Activated naive CD4-positive, alpha-beta T cell treated with anti-CD3 and anti-CD28 coated beads for 36 hours (primary cell): ENCODE measurements around the gene AADAT. TPM values are rescaled to one million over a fixed set of nuclear protein-coding genes. Genes with fewer than 3 reads are reported as not detected.
"Not testable (repeated sequence)": the region's sequence is repeated elsewhere in the genome, so short reads cannot be mapped to it uniquely, and the experiment has no call there.

Experiments
- CTCF ChIA-PET: fragments of 350-600 bp; sonication (Branson Sonifier 250); formaldehyde crosslinking; loops from one replicate; lab custom pipeline; 2021; ENCODE audit warnings: antibody characterized with exemption; lab: Charles Lee
- DNase-seq: peaks from one replicate; pipeline ENCODE4 v3.0.0-alpha.2; 2020
- H3K27ac Mint-ChIP-seq: one replicate; pipeline ENCODE4 v1.8.0; 2021; ENCODE audit warnings: mild to moderate bottlenecking, mixed read lengths
- H3K27me3 Mint-ChIP-seq: one replicate; pipeline ENCODE4 v1.8.0; 2021; ENCODE audit warnings: low read depth, mixed read lengths
- H3K36me3 Mint-ChIP-seq: one replicate; pipeline ENCODE4 v1.8.0; 2021; ENCODE audit warnings: low read depth, mixed read lengths
- H3K4me1 Mint-ChIP-seq: one replicate; pipeline ENCODE4 v1.8.0; 2021; ENCODE audit warnings: low read depth, mixed read lengths
- H3K4me3 Mint-ChIP-seq: one replicate; pipeline ENCODE4 v1.8.0; 2021; ENCODE audit warnings: mild to moderate bottlenecking, moderate library complexity, mixed read lengths
- H3K9me3 Mint-ChIP-seq: one replicate; pipeline ENCODE4 v1.8.0; 2021; ENCODE audit warnings: mixed read lengths
- intact Hi-C: fragments of 100-400 bp; cut with micrococcal nuclease; formaldehyde crosslinking; loops from one replicate; pipeline ENCODE4 v1.15.1; 2023
- total RNA-seq, 2 experiments: library from RNA; stranded (reverse); gene quantifications; one replicate each; pipeline ENCODE4 v1.2.3, GENCODE V29; 2021

The AADAT gene
- total RNA-seq, 2 experiments from 2014 or later: not detected

DNA sequence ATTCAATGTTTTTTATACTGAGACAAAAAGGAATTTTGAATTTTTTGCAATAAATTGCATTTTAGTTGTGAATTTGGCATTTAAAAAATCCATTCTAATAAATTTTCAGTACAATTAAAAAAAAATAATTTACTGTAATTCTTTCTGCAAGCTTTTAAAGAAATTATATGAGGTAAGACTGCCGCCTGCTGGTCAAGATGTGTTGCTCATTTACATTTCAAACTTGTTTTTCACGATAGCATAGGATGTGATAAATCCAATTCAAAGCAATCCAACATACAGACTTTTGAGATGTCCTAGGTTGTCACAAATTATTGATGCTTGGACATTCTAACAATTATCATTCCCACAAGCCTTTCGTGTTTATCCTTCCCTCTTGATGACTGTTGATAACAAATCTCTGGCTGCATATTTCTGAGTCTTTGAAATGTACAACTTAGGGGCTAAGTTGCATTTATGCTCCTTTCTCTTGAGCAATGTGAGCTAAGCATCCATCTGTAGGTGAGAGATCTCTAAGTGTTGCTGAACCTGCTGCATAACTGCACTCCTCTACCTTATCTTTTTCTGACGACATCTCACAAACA is 41.9 kb downstream of the AADAT start:
- Mint-ChIP-seq H3K4me3 (no peak overlapping the region), H3K27ac (no peak overlapping the region), H3K27me3 (no peaks in the 10 kb centered on the region), H3K4me1 (no peaks in the 10 kb centered on the region), H3K36me3 (no peaks in the 10 kb centered on the region), H3K9me3 (no peaks in the 10 kb centered on the region)
- intact Hi-C loops: loop anchor here (1.0 to 5.0 kb wide), 3 partner anchors 238 to 1126 kb away; no protein-coding TSS in a partner anchor
- CTCF ChIA-PET: interaction anchor here (0.8 to 2.8 kb wide), 7 partner anchors 14 to 435 kb away, joined by 3 to 38 read pairs (median 4); partner anchors contain the start of gene NEK1
- DNase-seq: peak; percentile 75

DNA sequence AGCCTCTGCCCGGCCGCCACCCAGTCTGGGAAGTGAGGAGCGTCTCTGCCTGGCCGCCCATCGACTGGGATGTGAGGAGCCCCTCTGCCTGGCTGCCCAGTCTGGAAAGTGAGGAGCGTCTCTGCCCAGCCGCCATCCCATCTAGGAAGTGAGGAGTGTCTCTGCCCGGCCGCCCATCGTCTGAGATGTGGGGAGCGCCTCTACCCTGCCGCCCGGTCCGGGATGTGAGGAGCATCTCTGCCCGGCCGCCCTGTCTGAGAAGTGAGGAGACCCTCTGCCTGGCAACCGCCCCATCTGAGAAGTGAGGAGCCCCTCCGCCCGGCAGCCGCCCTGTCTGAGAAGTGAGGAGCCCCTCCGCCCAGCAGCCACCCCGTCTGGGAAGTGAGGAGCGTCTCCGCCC is 43.6 kb downstream of the AADAT start:
- DNase-seq: not testable (repeated sequence)

DNA sequence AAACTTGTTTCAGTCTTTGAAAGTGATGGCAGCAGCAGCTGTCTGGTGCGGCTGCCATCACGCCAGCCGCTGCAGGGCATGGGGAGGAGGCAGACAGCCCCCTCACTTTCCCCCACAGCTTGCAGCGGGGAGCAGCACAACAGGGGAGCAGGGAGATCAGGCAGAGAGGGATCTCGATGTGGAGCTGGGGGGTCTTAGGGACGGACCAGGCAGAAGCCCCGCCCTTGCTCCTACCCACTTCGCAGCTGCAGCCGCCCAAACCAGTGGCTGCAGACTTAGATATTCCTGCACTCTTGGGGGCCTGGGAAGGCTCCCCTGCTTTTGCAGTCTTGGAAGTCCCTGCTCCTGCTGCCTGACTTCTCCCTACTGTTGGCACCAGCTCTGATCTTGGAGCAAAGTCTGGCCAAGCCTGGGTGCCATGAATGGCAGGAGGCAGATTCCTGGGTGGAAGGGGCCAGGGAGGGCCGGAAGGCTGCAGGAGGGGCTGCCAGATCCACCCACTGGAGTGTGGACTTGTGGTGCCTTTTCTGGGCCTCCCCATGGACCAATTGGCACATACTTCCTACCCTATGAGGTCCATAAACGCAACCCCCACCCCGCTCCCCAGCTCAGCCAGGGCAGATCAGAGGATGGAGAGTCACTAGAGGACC is 49.6 kb downstream of the AADAT start:
- no peaks in the 10 kb centered on the region for H3K27me3 Mint-ChIP-seq
- H3K27ac Mint-ChIP-seq: no peak overlapping the region
- no peaks in the 10 kb centered on the region for H3K4me1 Mint-ChIP-seq
- intact Hi-C loops: no loop called here
- H3K4me3 Mint-ChIP-seq: no peak overlapping the region
- no peaks in the 10 kb centered on the region for H3K9me3 Mint-ChIP-seq
- H3K36me3 Mint-ChIP-seq: no peaks in the 10 kb centered on the region
- CTCF ChIA-PET: interaction anchor here (0.6 to 3.3 kb wide), 3 partner anchors 227 to 286 kb away, joined by 6 to 11 read pairs (median 8); no protein-coding TSS in a partner anchor
- DNase-seq: no peak

More for the DNA sequence above, 43.6 kb downstream of the AADAT start:
- CTCF ChIA-PET: interaction anchor here (0.7 to 2.0 kb wide), 2 partner anchors 219 to 236 kb away, joined by 3 to 10 read pairs; no protein-coding TSS in a partner anchor
- not testable (repeated sequence) for H3K27me3 Mint-ChIP-seq, H3K4me3 Mint-ChIP-seq, H3K4me1 Mint-ChIP-seq, H3K27ac Mint-ChIP-seq, H3K36me3 Mint-ChIP-seq, H3K9me3 Mint-ChIP-seq
- intact Hi-C loops: loop anchor here (5.0 kb wide), 1 partner anchor 1124 kb away; no protein-coding TSS in a partner anchor

- H3K36me3 Mint-ChIP-seq: no peaks in the 10 kb centered on the region
- H3K27ac Mint-ChIP-seq: no peak overlapping the region
- intact Hi-C loops: no loop called here
- CTCF ChIA-PET: no interaction called here
- no peaks in the 10 kb centered on the region for H3K4me1 Mint-ChIP-seq
- DNase-seq: no peak
- no peaks in the 10 kb centered on the region for H3K27me3 Mint-ChIP-seq
- no peaks in the 10 kb centered on the region for H3K9me3 Mint-ChIP-seq
- H3K4me3 Mint-ChIP-seq: no peak overlapping the region
Measured at GRCh38 chr4:170038769-170039168, 51.0 kb downstream of the AADAT start.

- Mint-ChIP-seq H3K9me3 (no peaks in the 10 kb centered on the region), H3K4me3 (no peak overlapping the region), H3K27me3 (no peaks in the 10 kb centered on the region), H3K27ac (no peak overlapping the region), H3K36me3 (no peaks in the 10 kb centered on the region), H3K4me1 (no peaks in the 10 kb centered on the region)
- no peak for DNase-seq
- intact Hi-C loops: no loop called here
- CTCF ChIA-PET: no interaction called here
Measured at GRCh38 chr4:170038232-170038631, 51.5 kb downstream of the AADAT start.

DNA sequence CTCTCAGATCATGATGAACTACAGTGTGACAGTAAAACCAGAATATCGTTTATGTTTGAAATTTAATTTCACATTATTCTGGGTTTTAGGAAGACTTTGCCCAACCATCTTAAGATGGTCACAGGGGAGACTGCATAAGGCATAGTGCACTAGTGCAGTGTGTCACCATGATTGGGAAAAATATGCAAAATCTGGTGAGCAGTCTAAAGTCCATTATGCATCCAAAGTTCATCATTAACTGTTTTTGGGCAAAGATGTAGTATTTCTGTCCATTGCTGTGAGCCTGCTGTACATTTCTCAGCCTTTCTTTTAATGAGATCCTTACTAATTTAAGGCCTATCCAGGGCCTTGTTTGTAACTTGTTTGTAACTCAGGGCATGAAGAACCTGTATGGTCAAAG is 52.3 kb downstream of the AADAT start:
- Mint-ChIP-seq H3K27ac (no peak overlapping the region), H3K4me1 (no peaks in the 10 kb centered on the region), H3K9me3 (no peaks in the 10 kb centered on the region), H3K36me3 (no peaks in the 10 kb centered on the region), H3K27me3 (no peaks in the 10 kb centered on the region), H3K4me3 (no peak overlapping the region)
- intact Hi-C loops: no loop called here
- no peak for DNase-seq
- CTCF ChIA-PET: no interaction called here

GRCh38 chr4:170035845-170036244 is 53.9 kb downstream of the AADAT start:
- H3K4me1 Mint-ChIP-seq: no peaks in the 10 kb centered on the region
- no peak overlapping the region for H3K27ac Mint-ChIP-seq
- no peaks in the 10 kb centered on the region for H3K9me3 Mint-ChIP-seq
- CTCF ChIA-PET: no interaction called here
- no peak overlapping the region for H3K4me3 Mint-ChIP-seq
- intact Hi-C loops: no loop called here
- DNase-seq: no peak
- no peaks in the 10 kb centered on the region for H3K27me3 Mint-ChIP-seq
- no peaks in the 10 kb centered on the region for H3K36me3 Mint-ChIP-seq

DNA sequence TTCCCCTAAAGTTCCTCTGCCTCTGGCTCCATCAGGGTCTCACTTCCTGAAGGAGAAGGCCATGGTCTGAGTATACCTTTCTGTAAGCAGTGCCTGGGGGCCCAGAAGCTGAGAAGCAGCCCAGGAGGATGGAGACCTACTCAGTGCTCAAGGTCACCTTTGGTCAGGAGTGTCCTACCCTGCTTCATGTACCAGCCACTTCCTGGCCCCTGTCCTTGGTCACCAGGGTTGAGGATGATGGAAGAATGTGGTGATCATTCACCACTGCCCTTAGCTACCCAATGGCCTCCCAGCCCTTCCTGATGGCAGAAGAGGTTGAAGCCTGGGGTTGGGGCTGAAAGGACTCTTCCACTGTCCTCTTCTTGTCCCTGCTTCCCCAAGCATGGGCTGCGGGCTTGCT is 54.5 kb downstream of the AADAT start:
- H3K4me3 Mint-ChIP-seq: no peak overlapping the region
- H3K9me3 Mint-ChIP-seq: no peaks in the 10 kb centered on the region
- intact Hi-C loops: no loop called here
- no peaks in the 10 kb centered on the region for H3K4me1 Mint-ChIP-seq
- no peak for DNase-seq
- H3K27ac Mint-ChIP-seq: no peak overlapping the region
- no peaks in the 10 kb centered on the region for H3K27me3 Mint-ChIP-seq
- CTCF ChIA-PET: no interaction called here
- H3K36me3 Mint-ChIP-seq: no peaks in the 10 kb centered on the region

DNA sequence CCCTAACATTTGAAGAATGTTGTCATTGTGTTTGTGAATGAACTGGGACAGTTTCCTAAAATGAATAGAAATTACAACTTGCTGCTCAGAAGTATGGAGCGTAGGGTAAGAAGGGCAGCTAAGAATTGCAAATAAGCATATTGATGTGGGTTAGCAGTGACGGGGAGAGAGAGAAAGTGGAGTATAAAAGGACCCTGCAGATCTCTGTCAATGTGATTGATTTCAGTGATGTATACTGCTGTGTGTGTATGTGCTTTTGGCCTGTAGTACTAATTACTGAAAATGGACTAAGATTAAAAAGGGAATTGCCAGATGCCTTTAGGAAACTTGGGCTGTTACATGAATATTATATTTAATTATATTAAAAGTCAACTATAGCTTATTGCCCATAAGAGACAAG is 55.8 kb downstream of the AADAT start:
- Mint-ChIP-seq H3K4me1 (no peaks in the 10 kb centered on the region), H3K4me3 (no peak overlapping the region), H3K27me3 (peaks cover 3% of the 10 kb centered on the region), H3K27ac (no peak overlapping the region), H3K9me3 (no peaks in the 10 kb centered on the region), H3K36me3 (no peaks in the 10 kb centered on the region)
- intact Hi-C loops: no loop called here
- no peak for DNase-seq
- CTCF ChIA-PET: interaction anchor here (0.6 to 1.0 kb wide), 2 partner anchors 224 to 1410 kb away, joined by 3 read pairs; no protein-coding TSS in a partner anchor

- H3K27me3 Mint-ChIP-seq: peaks cover 15% of the 10 kb centered on the region
- no peak overlapping the region for H3K4me3 Mint-ChIP-seq
- intact Hi-C loops: no loop called here
- no peak overlapping the region for H3K27ac Mint-ChIP-seq
- peaks cover 7% of the 10 kb centered on the region for H3K4me1 Mint-ChIP-seq
- peaks cover 2% of the 10 kb centered on the region for H3K36me3 Mint-ChIP-seq
- no peak for DNase-seq
- CTCF ChIA-PET: interaction anchor here (0.6 to 3.4 kb wide), 2 partner anchors 128 to 220 kb away, joined by 4 to 11 read pairs; no protein-coding TSS in a partner anchor
- no peaks in the 10 kb centered on the region for H3K9me3 Mint-ChIP-seq
Measured at GRCh38 chr4:170030121-170030520, 59.6 kb downstream of the AADAT start.

GRCh38 chr4:170027181-170027829 is 62.5 kb downstream of the AADAT start:
- intact Hi-C loops: loop anchor here (1.0 to 10.0 kb wide), 7 partner anchors 215 to 1543 kb away; partner anchors contain the start of genes CBR4, CLCN3, DDX60L and HPF1
- peak overlapping the region; percentile 38 for H3K27ac Mint-ChIP-seq
- H3K27me3 Mint-ChIP-seq: peaks cover 15% of the 10 kb centered on the region
- H3K4me3 Mint-ChIP-seq: peak overlapping the region; percentile 83
- peaks cover 7% of the 10 kb centered on the region for H3K4me1 Mint-ChIP-seq
- CTCF ChIA-PET: interaction anchor here (3.4 kb wide), 1 partner anchor 217 kb away, joined by 11 read pairs; no protein-coding TSS in a partner anchor
- peaks cover 2% of the 10 kb centered on the region for H3K36me3 Mint-ChIP-seq
- H3K9me3 Mint-ChIP-seq: no peaks in the 10 kb centered on the region
- DNase-seq: peak; percentile 93
